Mucosa of gallbladder (tissue), 1 donor: ENCODE data around the gene MAP3K12. TPM values are rescaled to one million over a fixed set of nuclear protein-coding genes. Genes with fewer than 3 reads are reported as not detected.
"Not testable (repeated sequence)": the region's sequence is repeated elsewhere in the genome, so short reads cannot be mapped to it uniquely, and the experiment has no call there.

Experiments used
- DNase-seq: peaks from one replicate; pipeline ENCODE4 v3.0.0-alpha.2; 2020; ENCODE audit warnings: low spot score
- total RNA-seq: library from RNA; stranded (reverse); gene quantifications from one replicate; pipeline ENCODE4 v1.2.1, GENCODE V29; 2021
- donor health status: DM: no; HTN: no; CAD: no.

The MAP3K12 gene
- total RNA-seq, 1 donor from 2014 or later: 29.2 TPM

DNA sequence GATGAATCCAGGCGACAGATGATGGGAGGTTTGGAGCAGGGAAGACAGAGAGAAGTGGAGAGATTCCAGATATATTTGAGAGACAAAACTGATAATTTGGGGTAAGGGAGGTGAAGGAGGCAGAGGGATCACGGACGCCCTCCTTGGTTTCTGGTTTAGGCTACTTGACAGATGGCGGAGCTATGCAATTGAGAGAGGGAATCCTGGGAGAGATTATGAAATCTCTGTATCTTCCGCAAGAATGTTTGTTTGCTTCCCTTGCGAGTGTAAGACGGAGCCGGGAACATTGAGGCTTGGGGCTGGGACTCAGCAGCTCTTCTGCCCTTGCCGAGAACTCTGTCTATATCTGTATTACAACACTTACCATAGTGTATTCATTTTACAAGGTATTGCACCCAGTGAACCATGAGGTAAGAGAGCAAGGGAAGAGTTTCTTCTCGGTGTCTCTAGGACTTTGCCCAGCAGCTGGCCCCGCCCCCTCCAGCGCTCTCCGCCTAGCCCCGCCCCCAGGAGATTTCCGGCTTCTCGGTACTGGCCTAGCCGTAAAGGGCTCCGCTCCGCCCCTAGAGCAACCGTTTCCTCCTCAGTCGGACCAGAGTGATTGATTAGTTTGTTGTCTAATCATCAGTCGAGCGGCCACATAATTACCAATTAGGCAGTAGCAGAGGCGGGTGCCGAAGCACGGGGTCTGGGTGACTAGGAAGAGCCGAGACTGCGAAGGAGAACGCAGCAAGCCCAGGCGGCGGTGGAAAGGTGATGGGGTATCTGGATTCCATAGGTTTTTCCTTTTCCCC, 58.0 kb downstream of the MAP3K12 start, which contains the start of gene PRR13:
PRR13 (plus strand) TSS at position 695 of the 794 bp plus-strand sequence. CDS start 981 bp downstream, outside the sequence.
- peak; percentile 100 for DNase-seq

DNA sequence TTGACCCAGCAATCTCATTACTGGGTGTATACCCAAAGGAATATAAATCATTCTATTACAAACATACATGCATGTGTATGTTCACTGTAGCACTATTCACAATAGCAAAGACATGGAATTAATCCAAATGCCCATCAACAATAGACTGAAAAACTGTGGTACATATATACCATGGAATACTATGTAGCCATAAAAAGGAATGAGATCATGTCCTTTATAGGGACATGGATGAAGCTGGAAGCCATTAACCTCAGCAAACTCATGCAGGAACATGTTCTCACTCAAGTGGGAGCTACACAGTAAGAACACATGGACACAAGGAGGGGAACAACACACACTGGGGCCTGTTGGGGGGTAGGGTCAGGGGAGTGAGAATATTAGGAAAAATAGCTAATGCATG, 59.7 kb downstream of the MAP3K12 start:
- DNase-seq: not testable (repeated sequence)

- DNase-seq: not testable (repeated sequence)
Observed at GRCh38 chr12:53435326-53435725, 63.9 kb downstream of the MAP3K12 start.

- DNase-seq: no peak
Observed at GRCh38 chr12:53431187-53431586, 68.1 kb downstream of the MAP3K12 start.

DNA sequence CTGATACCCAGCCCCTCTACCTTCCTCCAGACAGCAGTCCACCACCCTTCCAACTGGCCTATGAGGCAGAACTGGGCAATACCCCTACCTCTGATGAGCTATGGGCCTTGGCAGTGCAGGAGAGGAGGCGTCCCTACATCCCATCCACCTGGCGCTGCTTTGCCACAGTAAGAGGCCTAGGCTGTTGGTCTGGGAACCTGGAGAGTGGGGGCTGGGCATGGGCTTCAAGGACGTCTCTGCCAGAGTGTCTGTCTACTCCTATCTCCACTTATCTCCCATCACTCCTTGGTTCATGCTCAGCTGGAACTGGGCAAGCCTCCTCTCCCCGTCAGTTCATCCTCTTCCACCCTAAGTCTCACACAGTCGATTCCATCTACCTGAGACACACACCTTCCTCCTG, 69.1 kb downstream of the MAP3K12 start:
- no peak for DNase-seq

Other genes starting within 250 kb of the MAP3K12 start
- 1.5 TPM for gene ESPL1, start 231.2 kb downstream of the MAP3K12 start, total RNA-seq
- gene PFDN5, start 203.9 kb downstream of the MAP3K12 start, total RNA-seq: 420 TPM
- 63.4 TPM for gene MYG1, start 199.8 kb downstream of the MAP3K12 start, total RNA-seq
- 55.5 TPM for gene AAAS, start 177.8 kb downstream of the MAP3K12 start, total RNA-seq
- not detected for gene SP7, start 163.1 kb downstream of the MAP3K12 start, total RNA-seq
- 104 TPM for gene SP1, start 119.3 kb downstream of the MAP3K12 start, total RNA-seq
- 0.60 TPM for gene AMHR2, start 75.6 kb downstream of the MAP3K12 start, total RNA-seq
- gene PRR13, start 57.7 kb downstream of the MAP3K12 start, total RNA-seq: 326 TPM
- 713 TPM for gene PCBP2, start 47.4 kb downstream of the MAP3K12 start, total RNA-seq
- gene TARBP2, start 1.8 kb upstream of the MAP3K12 start, total RNA-seq: 33.3 TPM
- not detected for gene NPFF, start 8.0 kb upstream of the MAP3K12 start, total RNA-seq
- 53.3 TPM for gene ATF7, start 126.9 kb upstream of the MAP3K12 start, total RNA-seq
- 318 TPM for gene ATP5MC2, start 176.6 kb upstream of the MAP3K12 start, total RNA-seq
- 188 TPM for gene CALCOCO1, start 228.0 kb upstream of the MAP3K12 start, total RNA-seq